ENCODE data around the gene KIF5B. TPM values are rescaled to one million over a fixed set of nuclear protein-coding genes. Genes with fewer than 3 reads are reported as not detected.

The KIF5B gene
- total and polyA plus RNA-seq, 2 donors (not counting 1 experiment from before 2014, with no cell fraction given): 109 to 160 TPM

GRCh38 chr10:32023264-32023663, 33.0 kb downstream of the KIF5B start:
- DNase-seq (ENCODE audit: low read depth in 2 of 2): no peak
- Histone ChIP-seq H3K79me2 (ENCODE audit: control insufficient read depth, insufficient read depth, low read length) (peaks cover 8% of the 10 kb centered on the region), H3K36me3 (ENCODE audit: control insufficient read depth, insufficient read depth, low read length) (peaks cover 16% of the 10 kb centered on the region)

GRCh38 chr10:32017044-32017443, 39.2 kb downstream of the KIF5B start:
- no peak overlapping the region for H3K4me3 ChIP-seq (replicated peaks in 1 of 4; ENCODE audit: control extremely low read depth in 1 of 4, insufficient read depth in 1 of 4, low read depth in 3 of 4, low read length in 4 of 4)
- H3K4me1 ChIP-seq (ENCODE audit: control insufficient read depth, extremely low read depth, insufficient read depth, low read length): no peaks in the 10 kb centered on the region
- H3K79me2 ChIP-seq (ENCODE audit: control insufficient read depth, insufficient read depth, low read length): no peaks in the 10 kb centered on the region
- DNase-seq (ENCODE audit: low read depth in 2 of 2): no peak
- H3K9ac ChIP-seq (ENCODE audit: insufficient read depth, low read length): no peak overlapping the region
- no peaks in the 10 kb centered on the region for H3K9me3 ChIP-seq (ENCODE audit: control insufficient read depth, insufficient read depth, low read depth, low read length)
- no peak overlapping the region for H2AFZ ChIP-seq (ENCODE audit: low read length)
- no peak overlapping the region for H3K27ac ChIP-seq (ENCODE audit: insufficient read depth, low read length)
- no peak for TF ChIP-seq EZH2 (IDR thresholded peaks at IDR 0.05; ENCODE audit: low read length, missing control alignments)
- TF ChIP-seq CTCF (conservative IDR thresholded peaks at IDR 0.05 in 1 of 2, IDR thresholded peaks at IDR 0.05 in 1 of 2; ENCODE audit: low read depth in 1 of 2, low read length in 2 of 2): no peak
- H3K27me3 ChIP-seq (ENCODE audit: control insufficient read depth, insufficient read depth, low read length): no peaks in the 10 kb centered on the region
- H4K20me1 ChIP-seq (ENCODE audit: control insufficient read depth, extremely low read depth, insufficient read depth, low read length): no peaks in the 10 kb centered on the region
- H3K36me3 ChIP-seq (ENCODE audit: control insufficient read depth, insufficient read depth, low read length): peaks cover 21% of the 10 kb centered on the region
- H3K4me2 ChIP-seq (ENCODE audit: extremely low read depth, insufficient read depth, low read length): no peak overlapping the region

More at GRCh38 chr10:32023264-32023663, 33.0 kb downstream of the KIF5B start:
- Histone ChIP-seq H4K20me1 (ENCODE audit: control insufficient read depth, extremely low read depth, insufficient read depth, low read length) (no peaks in the 10 kb centered on the region), H3K9me3 (ENCODE audit: control insufficient read depth, insufficient read depth, low read depth, low read length) (no peaks in the 10 kb centered on the region), H3K4me2 (ENCODE audit: extremely low read depth, insufficient read depth, low read length) (no peak overlapping the region), H3K9ac (ENCODE audit: insufficient read depth, low read length) (no peak overlapping the region), H3K27ac (ENCODE audit: insufficient read depth, low read length) (no peak overlapping the region), H3K27me3 (ENCODE audit: control insufficient read depth, insufficient read depth, low read length) (no peaks in the 10 kb centered on the region), H2AFZ (ENCODE audit: low read length) (no peak overlapping the region), H3K4me1 (ENCODE audit: control insufficient read depth, extremely low read depth, insufficient read depth, low read length) (no peaks in the 10 kb centered on the region), H3K4me3 (replicated peaks in 1 of 4; ENCODE audit: control extremely low read depth in 1 of 4, insufficient read depth in 1 of 4, low read depth in 3 of 4, low read length in 4 of 4) (no peak overlapping the region)
- TF ChIP-seq CTCF (conservative IDR thresholded peaks at IDR 0.05 in 1 of 2, IDR thresholded peaks at IDR 0.05 in 1 of 2; ENCODE audit: low read depth in 1 of 2, low read length in 2 of 2): no peak
- TF ChIP-seq EZH2 (IDR thresholded peaks at IDR 0.05; ENCODE audit: low read length, missing control alignments): no peak

GRCh38 chr10:32015386-32015785, 40.8 kb downstream of the KIF5B start:
- H4K20me1 ChIP-seq (ENCODE audit: control insufficient read depth, extremely low read depth, insufficient read depth, low read length): no peaks in the 10 kb centered on the region
- no peak for DNase-seq (ENCODE audit: low read depth in 2 of 2)
- no peak overlapping the region for H2AFZ ChIP-seq (ENCODE audit: low read length)
- no peak overlapping the region for H3K4me3 ChIP-seq (replicated peaks in 1 of 4; ENCODE audit: control extremely low read depth in 1 of 4, insufficient read depth in 1 of 4, low read depth in 3 of 4, low read length in 4 of 4)
- H3K27me3 ChIP-seq (ENCODE audit: control insufficient read depth, insufficient read depth, low read length): no peaks in the 10 kb centered on the region
- H3K9me3 ChIP-seq (ENCODE audit: control insufficient read depth, insufficient read depth, low read depth, low read length): no peaks in the 10 kb centered on the region
- no peak overlapping the region for H3K27ac ChIP-seq (ENCODE audit: insufficient read depth, low read length)
- no peak overlapping the region for H3K9ac ChIP-seq (ENCODE audit: insufficient read depth, low read length)
- H3K36me3 ChIP-seq (ENCODE audit: control insufficient read depth, insufficient read depth, low read length): peaks cover 17% of the 10 kb centered on the region
- no peaks in the 10 kb centered on the region for H3K79me2 ChIP-seq (ENCODE audit: control insufficient read depth, insufficient read depth, low read length)
- no peaks in the 10 kb centered on the region for H3K4me1 ChIP-seq (ENCODE audit: control insufficient read depth, extremely low read depth, insufficient read depth, low read length)
- no peak overlapping the region for H3K4me2 ChIP-seq (ENCODE audit: extremely low read depth, insufficient read depth, low read length)
- TF ChIP-seq CTCF (conservative IDR thresholded peaks at IDR 0.05 in 1 of 2, IDR thresholded peaks at IDR 0.05 in 1 of 2; ENCODE audit: low read depth in 1 of 2, low read length in 2 of 2) (no peak), EZH2 (IDR thresholded peaks at IDR 0.05; ENCODE audit: low read length, missing control alignments) (no peak)
